ENCODE data around the gene TMEM178A.

GRCh38 chr2:39667104-39667885 is 1.6 kb downstream of the TMEM178A start:
- TF ChIP-seq CTCF (IDR thresholded peaks at IDR 0.05 in 8 of 11, conservative IDR thresholded peaks at IDR 0.05 in 3 of 11) (no peak), POLR2AphosphoS5 (IDR thresholded peaks at IDR 0.05) (no peak), POLR2A (IDR thresholded peaks at IDR 0.05) (no peak)
